Measurements from ENCODE around the gene BLMH. TPM values are rescaled to one million over a fixed set of nuclear protein-coding genes. Genes with fewer than 3 reads are reported as not detected.

Gene BLMH
- total and polyA plus RNA-seq, 2 donors from 2014 or later = 30.5 to 32.5 TPM

DNA sequence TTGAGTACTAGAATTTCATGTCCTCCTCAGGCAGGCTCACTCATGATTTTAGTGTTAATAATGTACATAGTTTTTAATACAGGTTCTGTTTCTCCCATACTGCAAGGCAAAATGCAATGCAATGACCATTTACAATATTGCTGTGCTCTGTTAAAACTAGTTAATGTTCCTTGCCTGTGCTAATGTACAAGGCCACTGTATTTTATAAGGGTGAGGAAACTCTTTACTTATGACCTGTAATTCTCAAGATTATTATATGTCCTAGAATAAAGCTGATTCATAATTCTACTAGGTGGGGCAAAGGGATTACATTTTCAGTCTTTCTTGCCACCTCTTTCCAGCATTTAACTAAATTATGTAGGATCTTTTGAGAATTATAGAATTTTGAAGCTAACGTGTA, 22.7 kb upstream of the BLMH start:
- no peaks in the 10 kb centered on the region for H3K9me3 ChIP-seq (ENCODE audit: control insufficient read depth in 2 of 3, insufficient read depth in 1 of 3, low read length in 3 of 3)

GRCh38 chr17:30312226-30312625, 20.5 kb upstream of the BLMH start:
- Histone ChIP-seq H3K27ac (ENCODE audit: low read depth in 2 of 2, low read length in 2 of 2) (no peak overlapping the region), H3K9ac (ENCODE audit: low read length in 3 of 3) (no peak overlapping the region), H3K27me3 (ENCODE audit: control insufficient read depth, insufficient read depth, low read length) (no peaks in the 10 kb centered on the region), H3K4me1 (ENCODE audit: control insufficient read depth in 2 of 3, insufficient read depth in 2 of 3, low read depth in 1 of 3, low read length in 3 of 3) (no peaks in the 10 kb centered on the region), H3K36me3 (ENCODE audit: control insufficient read depth in 2 of 3, insufficient read depth in 3 of 3, low read length in 3 of 3) (no peaks in the 10 kb centered on the region), H3K9me3 (ENCODE audit: control insufficient read depth in 2 of 3, insufficient read depth in 1 of 3, low read length in 3 of 3) (no peaks in the 10 kb centered on the region), H3K4me3 (ENCODE audit: low read length in 3 of 3) (no peak overlapping the region)
- intact Hi-C loops (cut with DNase I) = no loop called here
- FAIRE-seq (no peak), DNase-seq (no peak)
- TF ChIP-seq, protein P1, sequence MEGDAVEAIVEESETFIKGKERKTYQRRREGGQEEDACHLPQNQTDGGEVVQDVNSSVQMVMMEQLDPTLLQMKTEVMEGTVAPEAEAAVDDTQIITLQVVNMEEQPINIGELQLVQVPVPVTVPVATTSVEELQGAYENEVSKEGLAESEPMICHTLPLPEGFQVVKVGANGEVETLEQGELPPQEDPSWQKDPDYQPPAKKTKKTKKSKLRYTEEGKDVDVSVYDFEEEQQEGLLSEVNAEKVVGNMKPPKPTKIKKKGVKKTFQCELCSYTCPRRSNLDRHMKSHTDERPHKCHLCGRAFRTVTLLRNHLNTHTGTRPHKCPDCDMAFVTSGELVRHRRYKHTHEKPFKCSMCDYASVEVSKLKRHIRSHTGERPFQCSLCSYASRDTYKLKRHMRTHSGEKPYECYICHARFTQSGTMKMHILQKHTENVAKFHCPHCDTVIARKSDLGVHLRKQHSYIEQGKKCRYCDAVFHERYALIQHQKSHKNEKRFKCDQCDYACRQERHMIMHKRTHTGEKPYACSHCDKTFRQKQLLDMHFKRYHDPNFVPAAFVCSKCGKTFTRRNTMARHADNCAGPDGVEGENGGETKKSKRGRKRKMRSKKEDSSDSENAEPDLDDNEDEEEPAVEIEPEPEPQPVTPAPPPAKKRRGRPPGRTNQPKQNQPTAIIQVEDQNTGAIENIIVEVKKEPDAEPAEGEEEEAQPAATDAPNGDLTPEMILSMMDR (IDR thresholded peaks at IDR 0.05; ENCODE audit: borderline replicate concordance, extremely low read depth, insufficient read depth) = no peak

More for the DNA sequence above, 22.7 kb upstream of the BLMH start:
- H3K27ac ChIP-seq (ENCODE audit: low read depth in 2 of 2, low read length in 2 of 2) = no peak overlapping the region
- H3K9ac ChIP-seq (ENCODE audit: low read length in 3 of 3) = no peak overlapping the region
- no peak overlapping the region for H3K4me3 ChIP-seq (ENCODE audit: low read length in 3 of 3)
- FAIRE-seq (no peak), DNase-seq (no peak)
- TF ChIP-seq, protein P1 (IDR thresholded peaks at IDR 0.05; ENCODE audit: borderline replicate concordance, extremely low read depth, insufficient read depth) = no peak
- intact Hi-C loops (cut with DNase I) = no loop called here
- H3K4me1 ChIP-seq (ENCODE audit: control insufficient read depth in 2 of 3, insufficient read depth in 2 of 3, low read depth in 1 of 3, low read length in 3 of 3) = no peaks in the 10 kb centered on the region
- no peaks in the 10 kb centered on the region for H3K36me3 ChIP-seq (ENCODE audit: control insufficient read depth in 2 of 3, insufficient read depth in 3 of 3, low read length in 3 of 3)
- no peaks in the 10 kb centered on the region for H3K27me3 ChIP-seq (ENCODE audit: control insufficient read depth, insufficient read depth, low read length)

- Histone ChIP-seq H3K27me3 (ENCODE audit: control insufficient read depth, insufficient read depth, low read length) (no peaks in the 10 kb centered on the region), H3K4me1 (ENCODE audit: control insufficient read depth in 2 of 3, insufficient read depth in 2 of 3, low read depth in 1 of 3, low read length in 3 of 3) (no peaks in the 10 kb centered on the region), H3K27ac (ENCODE audit: low read depth in 2 of 2, low read length in 2 of 2) (no peak overlapping the region), H3K9ac (ENCODE audit: low read length in 3 of 3) (no peak overlapping the region), H3K9me3 (ENCODE audit: control insufficient read depth in 2 of 3, insufficient read depth in 1 of 3, low read length in 3 of 3) (no peaks in the 10 kb centered on the region), H3K36me3 (ENCODE audit: control insufficient read depth in 2 of 3, insufficient read depth in 3 of 3, low read length in 3 of 3) (no peaks in the 10 kb centered on the region), H3K4me3 (ENCODE audit: low read length in 3 of 3) (no peak overlapping the region)
- TF ChIP-seq, protein P1 (IDR thresholded peaks at IDR 0.05; ENCODE audit: borderline replicate concordance, extremely low read depth, insufficient read depth) = no peak
- DNase-seq (no peak), FAIRE-seq (no peak)
- intact Hi-C loops (cut with DNase I) = no loop called here
These were observed 18.8 kb upstream of the BLMH start for GRCh38 chr17:30310562-30310961.

GRCh38 chr17:30309591-30309990, 17.8 kb upstream of the BLMH start:
- no peaks in the 10 kb centered on the region for H3K36me3 ChIP-seq (ENCODE audit: control insufficient read depth in 2 of 3, insufficient read depth in 3 of 3, low read length in 3 of 3)
- no peak overlapping the region for H3K27ac ChIP-seq (ENCODE audit: low read depth in 2 of 2, low read length in 2 of 2)
- no peaks in the 10 kb centered on the region for H3K27me3 ChIP-seq (ENCODE audit: control insufficient read depth, insufficient read depth, low read length)
- no peak overlapping the region for H3K4me3 ChIP-seq (ENCODE audit: low read length in 3 of 3)
- no peak for FAIRE-seq
- no peak overlapping the region for H3K9ac ChIP-seq (ENCODE audit: low read length in 3 of 3)
- TF ChIP-seq, protein P1 (IDR thresholded peaks at IDR 0.05; ENCODE audit: borderline replicate concordance, extremely low read depth, insufficient read depth) = no peak
- no peaks in the 10 kb centered on the region for H3K9me3 ChIP-seq (ENCODE audit: control insufficient read depth in 2 of 3, insufficient read depth in 1 of 3, low read length in 3 of 3)
- H3K4me1 ChIP-seq (ENCODE audit: control insufficient read depth in 2 of 3, insufficient read depth in 2 of 3, low read depth in 1 of 3, low read length in 3 of 3) = no peaks in the 10 kb centered on the region
- no peak for DNase-seq
- intact Hi-C loops (cut with DNase I) = no loop called here
